Transverse colon (tissue), 4 donors: ENCODE data around the gene PDZK1IP1.

Source experiments
- EP300 ChIP-seq: sonication (generic); formaldehyde crosslinking; IDR thresholded peaks from one replicate; pipeline ENCODE4 v1.6.1; 2017; ENCODE audit warnings: antibody characterized with exemption, low read depth
- POLR2AphosphoS5 ChIP-seq, 3 donors: sonication (generic); formaldehyde crosslinking; IDR thresholded peaks; one replicate each; pipeline ENCODE4 v1.6.1; 2016; ENCODE audit warnings: antibody characterized with exemption in 3 of 3
- TF ChIP-seq, protein P1 (sequence below), 5 experiments: fragments of 200-600 bp in 3 of 5; fragments of 450-650 bp in 2 of 5; sonication (generic) in 3 of 5; IDR thresholded peaks; 1 replicate in 2 of 5; 2 replicates in 3 of 5; pipeline ENCODE4 v1.5.1; 2016 to 2017; ENCODE audit warnings: antibody characterized with exemption in 5 of 5, inconsistent platforms in 3 of 5, mild to moderate bottlenecking in 2 of 5, moderate library complexity in 1 of 5

DNA sequence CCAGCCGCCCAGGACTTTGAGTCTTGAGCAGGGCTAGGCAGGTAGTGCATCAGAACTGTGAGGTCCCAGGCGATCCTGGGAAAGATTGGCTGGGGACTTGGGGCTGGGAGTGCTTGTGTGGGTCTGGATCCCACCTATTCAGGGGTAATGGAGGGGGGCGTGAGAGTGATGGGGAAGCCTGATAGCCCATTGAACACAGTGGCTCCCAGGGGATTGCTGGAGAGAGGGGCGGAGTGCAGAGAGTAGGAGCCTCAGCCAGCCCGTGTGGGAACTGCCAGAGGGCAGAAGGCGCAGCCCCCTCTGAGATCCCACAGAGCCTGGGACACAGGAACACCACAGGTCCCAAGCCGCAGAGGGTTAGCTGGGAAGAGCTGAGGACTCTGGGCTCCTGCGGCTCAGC is 19.3 kb upstream of the PDZK1IP1 start:
- TF ChIP-seq, protein P1, sequence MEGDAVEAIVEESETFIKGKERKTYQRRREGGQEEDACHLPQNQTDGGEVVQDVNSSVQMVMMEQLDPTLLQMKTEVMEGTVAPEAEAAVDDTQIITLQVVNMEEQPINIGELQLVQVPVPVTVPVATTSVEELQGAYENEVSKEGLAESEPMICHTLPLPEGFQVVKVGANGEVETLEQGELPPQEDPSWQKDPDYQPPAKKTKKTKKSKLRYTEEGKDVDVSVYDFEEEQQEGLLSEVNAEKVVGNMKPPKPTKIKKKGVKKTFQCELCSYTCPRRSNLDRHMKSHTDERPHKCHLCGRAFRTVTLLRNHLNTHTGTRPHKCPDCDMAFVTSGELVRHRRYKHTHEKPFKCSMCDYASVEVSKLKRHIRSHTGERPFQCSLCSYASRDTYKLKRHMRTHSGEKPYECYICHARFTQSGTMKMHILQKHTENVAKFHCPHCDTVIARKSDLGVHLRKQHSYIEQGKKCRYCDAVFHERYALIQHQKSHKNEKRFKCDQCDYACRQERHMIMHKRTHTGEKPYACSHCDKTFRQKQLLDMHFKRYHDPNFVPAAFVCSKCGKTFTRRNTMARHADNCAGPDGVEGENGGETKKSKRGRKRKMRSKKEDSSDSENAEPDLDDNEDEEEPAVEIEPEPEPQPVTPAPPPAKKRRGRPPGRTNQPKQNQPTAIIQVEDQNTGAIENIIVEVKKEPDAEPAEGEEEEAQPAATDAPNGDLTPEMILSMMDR (IDR thresholded peaks at IDR 0.05) = no peak
- TF ChIP-seq EP300 (no peak), POLR2AphosphoS5 (IDR thresholded peaks at IDR 0.05) (no peak)
